ENCODE measurements around the gene PRR23E. TPM values are rescaled to one million over a fixed set of nuclear protein-coding genes. Genes with fewer than 3 reads are reported as not detected.

The PRR23E gene
- total RNA-seq, 1 experiment from 2014 or later: not detected

- CTCF ChIA-PET: interaction anchor here (0.6 kb wide), 1 partner anchor 134 kb away, joined by 3 read pairs; no protein-coding TSS in a partner anchor
- POLR2A ChIA-PET: no interaction called here
- no peak for DNase-seq (ENCODE audit: unreplicated experiment)
- intact Hi-C loops (cut with micrococcal nuclease): no loop called here
- Mint-ChIP-seq H3K36me3 (ENCODE audit: insufficient read depth, unreplicated experiment) (no peaks in the 10 kb centered on the region), H3K9me3 (ENCODE audit: unreplicated experiment) (peaks cover 2% of the 10 kb centered on the region), H3K27me3 (ENCODE audit: insufficient read depth, unreplicated experiment) (no peaks in the 10 kb centered on the region), H3K4me3 (ENCODE audit: unreplicated experiment) (no peak overlapping the region), H3K4me1 (ENCODE audit: insufficient read depth, unreplicated experiment) (no peaks in the 10 kb centered on the region), H3K27ac (ENCODE audit: low read depth, unreplicated experiment) (no peak overlapping the region)
- TF ChIP-seq, protein P1, sequence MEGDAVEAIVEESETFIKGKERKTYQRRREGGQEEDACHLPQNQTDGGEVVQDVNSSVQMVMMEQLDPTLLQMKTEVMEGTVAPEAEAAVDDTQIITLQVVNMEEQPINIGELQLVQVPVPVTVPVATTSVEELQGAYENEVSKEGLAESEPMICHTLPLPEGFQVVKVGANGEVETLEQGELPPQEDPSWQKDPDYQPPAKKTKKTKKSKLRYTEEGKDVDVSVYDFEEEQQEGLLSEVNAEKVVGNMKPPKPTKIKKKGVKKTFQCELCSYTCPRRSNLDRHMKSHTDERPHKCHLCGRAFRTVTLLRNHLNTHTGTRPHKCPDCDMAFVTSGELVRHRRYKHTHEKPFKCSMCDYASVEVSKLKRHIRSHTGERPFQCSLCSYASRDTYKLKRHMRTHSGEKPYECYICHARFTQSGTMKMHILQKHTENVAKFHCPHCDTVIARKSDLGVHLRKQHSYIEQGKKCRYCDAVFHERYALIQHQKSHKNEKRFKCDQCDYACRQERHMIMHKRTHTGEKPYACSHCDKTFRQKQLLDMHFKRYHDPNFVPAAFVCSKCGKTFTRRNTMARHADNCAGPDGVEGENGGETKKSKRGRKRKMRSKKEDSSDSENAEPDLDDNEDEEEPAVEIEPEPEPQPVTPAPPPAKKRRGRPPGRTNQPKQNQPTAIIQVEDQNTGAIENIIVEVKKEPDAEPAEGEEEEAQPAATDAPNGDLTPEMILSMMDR (IDR thresholded peaks at IDR 0.05; ENCODE audit: unreplicated experiment): no peak
- no TSS peak for BruUV-seq (replicated peaks)
These were observed 15.0 kb downstream of the PRR23E start for GRCh38 chr3:127207727-127208482.

- TF ChIP-seq, protein P1 (IDR thresholded peaks at IDR 0.05; ENCODE audit: unreplicated experiment): no peak
- no peaks in the 10 kb centered on the region for H3K36me3 Mint-ChIP-seq (ENCODE audit: insufficient read depth, unreplicated experiment)
- no peaks in the 10 kb centered on the region for H3K9me3 Mint-ChIP-seq (ENCODE audit: unreplicated experiment)
- ChIA-PET POLR2A (no interaction called here), CTCF (no interaction called here)
- DNase-seq (ENCODE audit: unreplicated experiment): no peak
- H3K4me1 Mint-ChIP-seq (ENCODE audit: insufficient read depth, unreplicated experiment): no peaks in the 10 kb centered on the region
- no peak overlapping the region for H3K4me3 Mint-ChIP-seq (ENCODE audit: unreplicated experiment)
- H3K27me3 Mint-ChIP-seq (ENCODE audit: insufficient read depth, unreplicated experiment): no peaks in the 10 kb centered on the region
- BruUV-seq (replicated peaks): no TSS peak
- H3K27ac Mint-ChIP-seq (ENCODE audit: low read depth, unreplicated experiment): no peak overlapping the region
- intact Hi-C loops (cut with micrococcal nuclease): no loop called here
These were observed 15.7 kb downstream of the PRR23E start for GRCh38 chr3:127208483-127209100.

- Mint-ChIP-seq H3K36me3 (ENCODE audit: insufficient read depth, unreplicated experiment) (no peaks in the 10 kb centered on the region), H3K4me1 (ENCODE audit: insufficient read depth, unreplicated experiment) (no peaks in the 10 kb centered on the region), H3K4me3 (ENCODE audit: unreplicated experiment) (no peak overlapping the region), H3K9me3 (ENCODE audit: unreplicated experiment) (no peaks in the 10 kb centered on the region), H3K27ac (ENCODE audit: low read depth, unreplicated experiment) (no peak overlapping the region), H3K27me3 (ENCODE audit: insufficient read depth, unreplicated experiment) (no peaks in the 10 kb centered on the region)
- intact Hi-C loops (cut with micrococcal nuclease): no loop called here
- POLR2A ChIA-PET: no interaction called here
- TF ChIP-seq, protein P1 (IDR thresholded peaks at IDR 0.05; ENCODE audit: unreplicated experiment): no peak
- DNase-seq (ENCODE audit: unreplicated experiment): no peak
- BruUV-seq (replicated peaks): no TSS peak
- CTCF ChIA-PET: interaction anchor here (0.6 kb wide), 1 partner anchor 19 kb away, joined by 3 read pairs; no protein-coding TSS in a partner anchor
These were observed 16.4 kb downstream of the PRR23E start for GRCh38 chr3:127209155-127209839.
